LNCaP clone FGC (cell line): ENCODE measurements around the gene FANCD2OS.

Source experiments
- DNase-seq: peaks from one replicate; pipeline ENCODE4 v3.0.0-alpha.2; 2011; ENCODE audit warnings: low read depth
- H3K4me3 ChIP-seq: 2 replicates; pipeline ENCODE4 v1.5.1; 2011; ENCODE audit warnings: mild to moderate bottlenecking, low read depth, low read length, control low read depth
- CTCF ChIP-seq: IDR thresholded peaks from 2 replicates; pipeline ENCODE4 v1.5.1; 2012; ENCODE audit warnings: mild to moderate bottlenecking; ENCODE audit not compliant: control insufficient read depth, insufficient read depth; ENCODE audit errors: extremely low read depth

Gene FANCD2OS

GRCh38 chr3:10121064-10121463, 13.0 kb upstream of the FANCD2OS start:
- H3K4me3 ChIP-seq, result no peak overlapping the region
- DNase-seq, result no peak
- no peak for TF ChIP-seq CTCF

DNA sequence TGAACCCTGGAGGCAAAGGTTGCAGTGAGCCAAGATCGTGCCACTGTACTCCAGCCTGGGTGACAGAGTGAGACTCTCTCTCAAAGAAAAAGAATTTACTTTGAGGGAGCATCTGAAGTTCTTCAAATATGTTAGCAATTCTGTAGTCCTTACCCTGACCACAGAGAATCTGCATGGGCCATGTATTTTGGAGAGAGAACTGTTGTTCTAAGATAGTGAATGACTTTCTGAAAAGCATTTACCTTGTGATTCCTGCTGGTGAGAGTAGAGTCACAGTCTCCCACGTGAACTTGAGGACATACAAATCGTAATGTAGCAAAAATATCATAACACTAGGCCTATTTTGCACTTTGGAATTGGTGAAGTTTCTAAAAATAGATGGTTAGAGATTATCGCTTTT, 11.3 kb upstream of the FANCD2OS start:
- H3K4me3 ChIP-seq, result no peak overlapping the region
- TF ChIP-seq CTCF, result no peak

GRCh38 chr3:10116928-10117327, 8.9 kb upstream of the FANCD2OS start:
- H3K4me3 ChIP-seq, result peak overlapping the region; percentile 98
- TF ChIP-seq CTCF, result no peak
- DNase-seq, result no peak

More for the DNA sequence above, 11.3 kb upstream of the FANCD2OS start:
- DNase-seq, result no peak

DNA sequence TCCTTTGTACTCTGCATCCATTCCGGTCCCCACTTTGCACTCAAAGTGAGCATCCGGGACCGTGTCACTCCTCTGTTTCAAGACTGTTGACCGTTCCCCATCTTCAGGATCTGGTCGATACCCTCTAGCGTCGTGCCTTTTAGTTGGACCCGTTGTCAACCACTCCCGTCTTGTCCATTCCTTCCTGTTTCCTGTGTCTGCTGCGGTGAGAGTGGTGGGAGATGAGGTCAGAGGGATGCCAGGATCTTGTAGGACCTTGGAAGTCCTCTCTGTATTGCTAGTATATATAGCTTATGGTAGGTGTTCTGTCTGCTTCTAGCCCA, 8.0 kb upstream of the FANCD2OS start:
- DNase-seq, result no peak
- TF ChIP-seq CTCF, result no peak
- peak overlapping the region; percentile 98 for H3K4me3 ChIP-seq

DNA sequence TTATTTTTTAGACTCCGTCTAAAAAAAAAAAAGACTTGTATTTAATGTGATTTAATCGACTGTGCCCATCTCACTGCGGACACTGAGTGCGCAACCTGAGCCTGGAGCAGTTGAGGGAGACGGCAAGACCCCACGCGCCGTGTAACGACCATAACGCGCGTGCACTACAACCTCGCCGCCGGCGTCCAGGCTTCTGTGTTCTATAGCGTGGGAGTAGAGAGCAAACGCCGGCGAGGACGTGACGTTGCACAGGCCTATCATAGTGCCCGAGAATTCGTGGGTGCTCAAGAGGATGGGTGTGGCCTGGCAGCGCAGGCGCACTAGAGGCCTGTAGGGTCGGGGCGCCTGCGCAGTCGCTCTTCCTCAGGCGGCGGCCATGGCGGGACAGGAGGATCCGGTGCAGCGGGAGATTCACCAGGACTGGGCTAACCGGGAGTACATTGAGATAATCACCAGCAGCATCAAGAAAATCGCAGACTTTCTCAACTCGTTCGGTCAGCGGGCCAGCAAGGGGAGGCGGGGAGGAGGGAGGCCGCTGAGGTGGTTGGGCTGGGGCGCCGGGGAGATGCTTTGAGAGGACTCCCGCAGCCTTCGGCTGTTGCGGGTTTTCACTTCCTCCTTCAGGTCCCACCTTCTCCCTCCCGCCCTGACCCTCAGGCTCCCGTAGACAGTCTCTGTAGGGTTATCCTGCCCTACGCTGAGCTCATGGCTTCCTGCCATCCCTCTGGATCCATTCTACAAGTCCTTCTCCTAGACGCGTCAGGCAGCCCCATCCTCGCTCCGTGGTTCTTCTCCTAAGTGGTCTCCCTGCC, 7.5 kb upstream of the FANCD2OS start, which contains the start of gene BRK1:
Gene BRK1, plus strand, starts transcription at position 350 of the 812 bp plus-strand sequence. Its CDS starts 27 bp downstream, at position 377.
- no peak for TF ChIP-seq CTCF
- H3K4me3 ChIP-seq, result peak within 1 kb of the TSS; percentile 98
- DNase-seq, result peak; percentile 87

- no peak overlapping the region for H3K4me3 ChIP-seq
- TF ChIP-seq CTCF, result no peak
- DNase-seq, result no peak
Observed at GRCh38 chr3:10106919-10107318, 1.1 kb downstream of the FANCD2OS start.

GRCh38 chr3:10099041-10099440, 9.0 kb downstream of the FANCD2OS start:
- TF ChIP-seq CTCF, result no peak
- DNase-seq, result no peak
- H3K4me3 ChIP-seq, result no peak overlapping the region
